Fibroblast of skin of right biceps (primary cell): ENCODE results near the gene ZMYM2.

Experiments used
- DNase-seq: peaks from one replicate; pipeline ENCODE4 v3.0.0-alpha.2; 2013

ZMYM2 gene

GRCh38 chr13:20049558-20050473 lies 91.3 kb downstream of the ZMYM2 start:
- no peak for DNase-seq

- no peak for DNase-seq
Observed at GRCh38 chr13:20051366-20051765, 92.8 kb downstream of the ZMYM2 start.

GRCh38 chr13:20053016-20053415 lies 94.5 kb downstream of the ZMYM2 start:
- no peak for DNase-seq

- DNase-seq: no peak
Observed at GRCh38 chr13:20053891-20054290, 95.4 kb downstream of the ZMYM2 start.

GRCh38 chr13:20054586-20054985 lies 96.1 kb downstream of the ZMYM2 start:
- DNase-seq: no peak

- no peak for DNase-seq
Observed at GRCh38 chr13:20057214-20057613, 98.7 kb downstream of the ZMYM2 start.

- no peak for DNase-seq
Observed at GRCh38 chr13:20057963-20058362, 99.4 kb downstream of the ZMYM2 start.

GRCh38 chr13:20058476-20058875 lies 99.9 kb downstream of the ZMYM2 start:
- DNase-seq: no peak

GRCh38 chr13:20064128-20064527 lies 105.6 kb downstream of the ZMYM2 start:
- DNase-seq: no peak

- no peak for DNase-seq
Observed at GRCh38 chr13:20065516-20065915, 107.0 kb downstream of the ZMYM2 start.

GRCh38 chr13:20069956-20070355 lies 111.4 kb downstream of the ZMYM2 start:
- no peak for DNase-seq

- no peak for DNase-seq
Observed at GRCh38 chr13:20073775-20074174, 115.2 kb downstream of the ZMYM2 start.

- DNase-seq: no peak
Observed at GRCh38 chr13:20074966-20075365, 116.4 kb downstream of the ZMYM2 start.

- DNase-seq: no peak
Observed at GRCh38 chr13:20077086-20077485, 118.6 kb downstream of the ZMYM2 start.

GRCh38 chr13:20080377-20081164 lies 122.0 kb downstream of the ZMYM2 start:
- DNase-seq: no peak

GRCh38 chr13:20090349-20090748 lies 131.8 kb downstream of the ZMYM2 start:
- DNase-seq: no peak

GRCh38 chr13:20093951-20094350 lies 135.4 kb downstream of the ZMYM2 start:
- DNase-seq: no peak

- no peak for DNase-seq
Observed at GRCh38 chr13:20099319-20099718, 140.8 kb downstream of the ZMYM2 start.

- no peak for DNase-seq
Observed at GRCh38 chr13:20101467-20102316, 143.2 kb downstream of the ZMYM2 start.

- DNase-seq: no peak
Observed at GRCh38 chr13:20102525-20103180, 144.1 kb downstream of the ZMYM2 start.

- DNase-seq: no peak
Observed at GRCh38 chr13:20105161-20105689, 146.7 kb downstream of the ZMYM2 start.

- no peak for DNase-seq
Observed at GRCh38 chr13:20106742-20107141, 148.2 kb downstream of the ZMYM2 start.
